GM12873 (cell line): ENCODE data around the gene AFDN.

Source experiments
- CTCF ChIP-seq: IDR thresholded peaks from 2 replicates; pipeline ENCODE4 v1.5.1; 2012; ENCODE audit warnings: low read depth, mild to moderate bottlenecking, moderate library complexity, low read length, control low read depth; ENCODE audit not compliant: insufficient read depth; ENCODE audit errors: missing control alignments

The AFDN gene

GRCh38 chr6:167970230-167970629, 143.5 kb downstream of the AFDN start:
- TF ChIP-seq CTCF, result no peak

- TF ChIP-seq CTCF, result no peak
Observed at GRCh38 chr6:167972193-167972592, 145.5 kb downstream of the AFDN start.

GRCh38 chr6:167973148-167973885, 146.6 kb downstream of the AFDN start:
- no peak for TF ChIP-seq CTCF

- no peak for TF ChIP-seq CTCF
Observed at GRCh38 chr6:167974640-167975344, 148.1 kb downstream of the AFDN start.

GRCh38 chr6:167975458-167975857, 148.7 kb downstream of the AFDN start:
- TF ChIP-seq CTCF, result no peak

- no peak for TF ChIP-seq CTCF
Observed at GRCh38 chr6:167976708-167977107, 150.0 kb downstream of the AFDN start.

GRCh38 chr6:167977717-167978467, 151.2 kb downstream of the AFDN start:
- TF ChIP-seq CTCF, result no peak
